ENCODE results near the gene FOXP1.

FOXP1 gene

DNA sequence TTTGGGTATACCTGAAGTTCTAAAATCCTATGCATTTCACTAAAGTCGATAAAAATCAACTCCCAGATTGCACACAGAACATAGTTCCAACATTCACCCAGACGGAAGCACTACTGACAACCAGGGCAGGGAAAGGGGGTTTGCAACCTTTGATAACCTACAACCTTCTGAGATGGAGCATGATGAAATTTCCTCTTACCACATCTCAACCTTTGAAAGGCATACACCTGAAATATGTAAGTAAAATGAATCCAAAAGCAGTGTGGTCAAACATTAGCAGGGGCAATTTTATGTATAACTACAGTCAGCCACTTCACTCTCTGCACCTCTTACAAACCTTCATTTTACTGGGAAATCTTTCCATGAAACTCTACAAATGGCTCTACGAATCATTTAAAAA is 184.1 kb downstream of the FOXP1 start:
- Histone ChIP-seq H3K27ac (ENCODE audit: low read length) (no peak overlapping the region), H3K9ac (ENCODE audit: low read length in 2 of 2) (no peak overlapping the region), H3K9me3 (ENCODE audit: control insufficient read depth in 2 of 2, low read length in 2 of 2) (no peaks in the 10 kb centered on the region), H3K4me1 (ENCODE audit: control insufficient read depth, insufficient read depth, low read length) (peaks cover 10% of the 10 kb centered on the region), H3K4me3 (ENCODE audit: low read length in 2 of 2) (no peak overlapping the region), H3K27me3 (ENCODE audit: control insufficient read depth in 1 of 2, insufficient read depth in 2 of 2, low read length in 2 of 2) (no peaks in the 10 kb centered on the region), H3K36me3 (ENCODE audit: control insufficient read depth in 2 of 2, insufficient read depth in 2 of 2, low read length in 2 of 2) (no peaks in the 10 kb centered on the region)

DNA sequence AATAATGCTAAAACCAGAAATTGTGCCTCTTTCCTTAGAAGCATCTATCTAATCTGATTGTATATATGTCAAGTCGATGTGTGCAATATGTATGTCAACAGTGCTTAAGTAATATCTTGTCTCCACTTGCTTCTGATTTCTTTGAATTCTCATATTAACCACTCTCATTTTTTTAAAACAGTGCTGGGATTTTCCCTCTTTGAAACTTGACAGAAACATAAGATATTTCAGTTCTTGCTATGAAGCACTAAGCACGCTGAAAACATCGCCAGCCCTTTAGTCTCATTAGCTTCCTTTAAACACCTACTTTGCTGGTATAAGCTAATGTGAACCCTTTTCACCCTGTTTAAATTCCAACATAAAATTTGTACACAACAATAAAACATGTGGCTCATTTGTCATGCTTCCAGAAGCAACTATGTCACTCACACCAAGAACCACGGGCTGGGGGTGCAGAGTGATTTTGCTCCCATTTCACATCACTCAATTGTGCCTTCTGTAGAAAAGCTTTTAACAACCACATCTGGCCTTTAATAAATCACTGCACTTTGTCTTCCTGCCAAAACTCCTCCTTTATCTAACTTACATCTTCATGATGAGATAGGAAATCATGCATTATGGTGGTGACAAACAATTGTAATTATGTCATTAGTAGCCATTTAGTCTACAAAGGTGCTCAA is 185.2 kb downstream of the FOXP1 start:
- Histone ChIP-seq H3K4me1 (ENCODE audit: control insufficient read depth, insufficient read depth, low read length) (peaks cover 10% of the 10 kb centered on the region), H3K4me3 (ENCODE audit: low read length in 2 of 2) (no peak overlapping the region), H3K36me3 (ENCODE audit: control insufficient read depth in 2 of 2, insufficient read depth in 2 of 2, low read length in 2 of 2) (no peaks in the 10 kb centered on the region), H3K9ac (ENCODE audit: low read length in 2 of 2) (no peak overlapping the region), H3K27me3 (ENCODE audit: control insufficient read depth in 1 of 2, insufficient read depth in 2 of 2, low read length in 2 of 2) (no peaks in the 10 kb centered on the region), H3K27ac (ENCODE audit: low read length) (no peak overlapping the region), H3K9me3 (ENCODE audit: control insufficient read depth in 2 of 2, low read length in 2 of 2) (no peaks in the 10 kb centered on the region)

GRCh38 chr3:71397726-71398125 is 185.8 kb downstream of the FOXP1 start:
- Histone ChIP-seq H3K27ac (ENCODE audit: low read length) (no peak overlapping the region), H3K4me1 (ENCODE audit: control insufficient read depth, insufficient read depth, low read length) (peaks cover 10% of the 10 kb centered on the region), H3K36me3 (ENCODE audit: control insufficient read depth in 2 of 2, insufficient read depth in 2 of 2, low read length in 2 of 2) (no peaks in the 10 kb centered on the region), H3K27me3 (ENCODE audit: control insufficient read depth in 1 of 2, insufficient read depth in 2 of 2, low read length in 2 of 2) (no peaks in the 10 kb centered on the region), H3K4me3 (ENCODE audit: low read length in 2 of 2) (no peak overlapping the region), H3K9ac (ENCODE audit: low read length in 2 of 2) (no peak overlapping the region), H3K9me3 (ENCODE audit: control insufficient read depth in 2 of 2, low read length in 2 of 2) (no peaks in the 10 kb centered on the region)

DNA sequence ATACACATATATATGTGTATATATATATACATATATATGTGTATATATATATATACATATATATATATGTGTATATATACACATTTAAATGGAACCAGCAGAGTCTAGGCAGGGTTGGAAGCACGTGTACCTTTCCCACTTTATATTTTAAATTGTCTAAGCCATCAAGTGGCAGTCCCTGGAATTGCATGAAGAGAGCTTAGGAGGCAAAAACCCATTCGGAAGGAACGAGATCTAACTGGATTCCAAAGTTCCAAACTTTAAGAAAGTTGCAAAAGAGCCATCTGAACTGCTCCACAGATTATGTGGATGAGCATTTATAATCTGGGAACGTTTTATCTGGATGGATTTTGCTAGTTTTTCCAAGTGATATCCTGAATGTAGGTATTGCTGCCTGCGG is 186.5 kb downstream of the FOXP1 start:
- H3K27me3 ChIP-seq (ENCODE audit: control insufficient read depth in 1 of 2, insufficient read depth in 2 of 2, low read length in 2 of 2) = no peaks in the 10 kb centered on the region
- no peaks in the 10 kb centered on the region for H3K9me3 ChIP-seq (ENCODE audit: control insufficient read depth in 2 of 2, low read length in 2 of 2)
- H3K4me1 ChIP-seq (ENCODE audit: control insufficient read depth, insufficient read depth, low read length) = peaks cover 10% of the 10 kb centered on the region
- no peak overlapping the region for H3K9ac ChIP-seq (ENCODE audit: low read length in 2 of 2)
- no peak overlapping the region for H3K4me3 ChIP-seq (ENCODE audit: low read length in 2 of 2)
- no peaks in the 10 kb centered on the region for H3K36me3 ChIP-seq (ENCODE audit: control insufficient read depth in 2 of 2, insufficient read depth in 2 of 2, low read length in 2 of 2)
- H3K27ac ChIP-seq (ENCODE audit: low read length) = no peak overlapping the region

GRCh38 chr3:71395927-71396695 is 187.4 kb downstream of the FOXP1 start:
- Histone ChIP-seq H3K27ac (ENCODE audit: low read length) (no peak overlapping the region), H3K27me3 (ENCODE audit: control insufficient read depth in 1 of 2, insufficient read depth in 2 of 2, low read length in 2 of 2) (no peaks in the 10 kb centered on the region), H3K9me3 (ENCODE audit: control insufficient read depth in 2 of 2, low read length in 2 of 2) (no peaks in the 10 kb centered on the region), H3K9ac (ENCODE audit: low read length in 2 of 2) (no peak overlapping the region), H3K4me3 (ENCODE audit: low read length in 2 of 2) (no peak overlapping the region), H3K36me3 (ENCODE audit: control insufficient read depth in 2 of 2, insufficient read depth in 2 of 2, low read length in 2 of 2) (no peaks in the 10 kb centered on the region), H3K4me1 (ENCODE audit: control insufficient read depth, insufficient read depth, low read length) (peaks cover 7% of the 10 kb centered on the region)

GRCh38 chr3:71395470-71395869 is 188.1 kb downstream of the FOXP1 start:
- Histone ChIP-seq H3K9me3 (ENCODE audit: control insufficient read depth in 2 of 2, low read length in 2 of 2) (no peaks in the 10 kb centered on the region), H3K36me3 (ENCODE audit: control insufficient read depth in 2 of 2, insufficient read depth in 2 of 2, low read length in 2 of 2) (no peaks in the 10 kb centered on the region)

GRCh38 chr3:71393745-71394144 is 189.8 kb downstream of the FOXP1 start:
- Histone ChIP-seq H3K9me3 (ENCODE audit: control insufficient read depth in 2 of 2, low read length in 2 of 2) (no peaks in the 10 kb centered on the region), H3K9ac (ENCODE audit: low read length in 2 of 2) (no peak overlapping the region), H3K27ac (ENCODE audit: low read length) (no peak overlapping the region), H3K4me3 (ENCODE audit: low read length in 2 of 2) (no peak overlapping the region), H3K27me3 (ENCODE audit: control insufficient read depth in 1 of 2, insufficient read depth in 2 of 2, low read length in 2 of 2) (no peaks in the 10 kb centered on the region), H3K4me1 (ENCODE audit: control insufficient read depth, insufficient read depth, low read length) (peaks cover 13% of the 10 kb centered on the region), H3K36me3 (ENCODE audit: control insufficient read depth in 2 of 2, insufficient read depth in 2 of 2, low read length in 2 of 2) (no peaks in the 10 kb centered on the region)

More at GRCh38 chr3:71395470-71395869, 188.1 kb downstream of the FOXP1 start:
- Histone ChIP-seq H3K4me3 (ENCODE audit: low read length in 2 of 2) (no peak overlapping the region), H3K9ac (ENCODE audit: low read length in 2 of 2) (no peak overlapping the region), H3K27ac (ENCODE audit: low read length) (no peak overlapping the region), H3K4me1 (ENCODE audit: control insufficient read depth, insufficient read depth, low read length) (peaks cover 7% of the 10 kb centered on the region), H3K27me3 (ENCODE audit: control insufficient read depth in 1 of 2, insufficient read depth in 2 of 2, low read length in 2 of 2) (no peaks in the 10 kb centered on the region)

DNA sequence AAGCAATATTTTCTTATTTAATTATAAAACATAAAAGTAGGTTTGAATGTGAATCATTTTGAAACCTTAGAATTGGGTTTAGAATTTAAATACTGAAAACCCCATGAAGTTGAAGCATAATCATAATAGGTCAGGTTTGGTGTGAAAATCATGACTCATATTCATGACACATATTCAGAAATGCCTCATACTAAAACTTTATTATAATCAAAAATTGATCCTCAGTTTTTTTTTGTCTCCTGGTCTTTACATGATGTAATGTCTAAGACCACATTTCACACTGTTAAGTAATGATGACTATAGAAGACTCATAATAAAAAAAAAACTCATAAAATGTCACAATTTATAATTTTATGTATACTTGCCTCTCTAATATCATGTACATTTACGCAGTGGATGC is 190.4 kb downstream of the FOXP1 start:
- H3K9me3 ChIP-seq (ENCODE audit: control insufficient read depth in 2 of 2, low read length in 2 of 2) = no peaks in the 10 kb centered on the region

GRCh38 chr3:71392251-71392650 is 191.3 kb downstream of the FOXP1 start:
- Histone ChIP-seq H3K9me3 (ENCODE audit: control insufficient read depth in 2 of 2, low read length in 2 of 2) (no peaks in the 10 kb centered on the region), H3K4me1 (ENCODE audit: control insufficient read depth, insufficient read depth, low read length) (peaks cover 11% of the 10 kb centered on the region), H3K27me3 (ENCODE audit: control insufficient read depth in 1 of 2, insufficient read depth in 2 of 2, low read length in 2 of 2) (no peaks in the 10 kb centered on the region), H3K27ac (ENCODE audit: low read length) (no peak overlapping the region), H3K36me3 (ENCODE audit: control insufficient read depth in 2 of 2, insufficient read depth in 2 of 2, low read length in 2 of 2) (no peaks in the 10 kb centered on the region), H3K9ac (ENCODE audit: low read length in 2 of 2) (no peak overlapping the region), H3K4me3 (ENCODE audit: low read length in 2 of 2) (no peak overlapping the region)

More for the DNA sequence above, 190.4 kb downstream of the FOXP1 start:
- H3K4me1 ChIP-seq (ENCODE audit: control insufficient read depth, insufficient read depth, low read length) = peaks cover 13% of the 10 kb centered on the region
- H3K36me3 ChIP-seq (ENCODE audit: control insufficient read depth in 2 of 2, insufficient read depth in 2 of 2, low read length in 2 of 2) = no peaks in the 10 kb centered on the region
- no peak overlapping the region for H3K9ac ChIP-seq (ENCODE audit: low read length in 2 of 2)
- H3K27ac ChIP-seq (ENCODE audit: low read length) = no peak overlapping the region
- H3K27me3 ChIP-seq (ENCODE audit: control insufficient read depth in 1 of 2, insufficient read depth in 2 of 2, low read length in 2 of 2) = no peaks in the 10 kb centered on the region
- H3K4me3 ChIP-seq (ENCODE audit: low read length in 2 of 2) = no peak overlapping the region

DNA sequence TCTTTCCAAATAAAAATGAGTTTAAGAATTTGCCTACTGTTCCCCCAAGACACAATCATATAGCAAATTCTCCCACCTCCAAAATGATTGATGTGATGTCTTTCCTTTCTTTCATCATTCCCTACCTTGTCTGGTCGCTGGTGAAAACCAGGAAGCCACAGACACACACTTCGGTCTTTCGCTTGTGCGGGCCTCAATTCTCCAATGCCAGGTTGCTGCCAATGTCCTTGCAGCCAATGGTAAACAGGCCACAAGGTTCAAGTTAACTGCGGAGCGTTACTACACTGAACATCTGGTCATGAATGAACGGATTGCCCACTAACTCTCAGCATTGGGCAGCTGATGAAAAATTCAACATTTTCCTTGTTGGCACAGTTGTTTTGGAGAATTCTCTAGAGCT is 192.2 kb downstream of the FOXP1 start:
- no peak overlapping the region for H3K9ac ChIP-seq (ENCODE audit: low read length in 2 of 2)
- no peaks in the 10 kb centered on the region for H3K27me3 ChIP-seq (ENCODE audit: control insufficient read depth in 1 of 2, insufficient read depth in 2 of 2, low read length in 2 of 2)
- H3K4me1 ChIP-seq (ENCODE audit: control insufficient read depth, insufficient read depth, low read length) = peaks cover 9% of the 10 kb centered on the region
- no peaks in the 10 kb centered on the region for H3K36me3 ChIP-seq (ENCODE audit: control insufficient read depth in 2 of 2, insufficient read depth in 2 of 2, low read length in 2 of 2)
- H3K4me3 ChIP-seq (ENCODE audit: low read length in 2 of 2) = no peak overlapping the region
- no peak overlapping the region for H3K27ac ChIP-seq (ENCODE audit: low read length)
- H3K9me3 ChIP-seq (ENCODE audit: control insufficient read depth in 2 of 2, low read length in 2 of 2) = no peaks in the 10 kb centered on the region

Measured in stomach smooth muscle (tissue), 2 donors.